Naive thymus-derived CD4-positive, alpha-beta T cell (primary cell): Measurements from ENCODE around the gene HDDC2. TPM values are rescaled to one million over a fixed set of nuclear protein-coding genes. Genes with fewer than 3 reads are reported as not detected.

Experiments used
- ATAC-seq: fragments of 150-1000 bp; cut with Tn5 transposase; 2 replicates; pipeline ENCODE4 v1.10.0; 2021; ENCODE audit warnings: mild to moderate bottlenecking, moderate library complexity
- CTCF ChIA-PET: fragments of 350-600 bp; sonication (Branson Sonifier 250); formaldehyde crosslinking; loops from one replicate; lab custom pipeline; 2021; ENCODE audit warnings: antibody characterized with exemption; lab: Charles Lee
- POLR2A ChIA-PET: fragments of 350-600 bp; sonication (Branson Sonifier 250); formaldehyde crosslinking; loops from one replicate; lab custom pipeline; 2021; ENCODE audit warnings: antibody characterized with exemption, inconsistent platforms; lab: Charles Lee
- DNase-seq, 9 donors: peaks; one replicate each; pipeline versions ENCODE4 v3.0.0 to v3.0.0-alpha.2; 2020 to 2022; ENCODE audit warnings: mixed read lengths in 1 of 9
- H3K27ac ChIP-seq: one replicate; pipeline ENCODE4 v1.7.0; 2013; ENCODE audit warnings: mild to moderate bottlenecking, low read depth, low read length, moderate library complexity
- H3K27me3 ChIP-seq, 2 donors: one replicate each; pipeline ENCODE4 v1.7.0; 2013; ENCODE audit warnings: low read length in 2 of 2, mild to moderate bottlenecking in 2 of 2, moderate library complexity in 2 of 2; ENCODE audit not compliant: control insufficient read depth in 2 of 2, insufficient read depth in 2 of 2
- H3K36me3 ChIP-seq, 3 experiments: 1 replicate in 2 of 3; 2 replicates in 1 of 3; pipeline ENCODE4 v1.7.0; 2013; ENCODE audit warnings: low read length in 3 of 3, mild to moderate bottlenecking in 3 of 3, moderate library complexity in 1 of 3; ENCODE audit not compliant: insufficient read depth in 3 of 3, control insufficient read depth in 2 of 3
- H3K4me1 ChIP-seq, 2 donors: one replicate each; pipeline ENCODE4 v1.7.0; 2013; ENCODE audit warnings: low read length in 2 of 2, mild to moderate bottlenecking in 2 of 2, moderate library complexity in 1 of 2; ENCODE audit not compliant: control insufficient read depth in 2 of 2, insufficient read depth in 2 of 2
- H3K4me3 ChIP-seq: 2 replicates; pipeline ENCODE4 v1.7.0; 2013; ENCODE audit warnings: mild to moderate bottlenecking, low read length
- H3K9me3 ChIP-seq, 3 experiments: 1 replicate in 2 of 3; 2 replicates in 1 of 3; pipeline ENCODE4 v1.7.0; 2013; ENCODE audit warnings: low read length in 3 of 3; ENCODE audit not compliant: control insufficient read depth in 2 of 3
- H3K27ac Mint-ChIP-seq, 9 donors: one replicate each; pipeline ENCODE4 v1.8.0; 2020 to 2022; ENCODE audit warnings: mixed read lengths in 9 of 9, mild to moderate bottlenecking in 8 of 9, moderate library complexity in 5 of 9, inconsistent platforms in 2 of 9
- H3K27me3 Mint-ChIP-seq, 5 donors: one replicate each; pipeline ENCODE4 v1.8.0; 2021 to 2022; ENCODE audit warnings: mixed read lengths in 5 of 5, mild to moderate bottlenecking in 1 of 5
- H3K36me3 Mint-ChIP-seq, 5 donors: one replicate each; pipeline ENCODE4 v1.8.0; 2020 to 2022; ENCODE audit warnings: mixed read lengths in 5 of 5, mild to moderate bottlenecking in 3 of 5, inconsistent platforms in 1 of 5
- H3K4me1 Mint-ChIP-seq, 7 donors: one replicate each; pipeline ENCODE4 v1.8.0; 2020 to 2022; ENCODE audit warnings: mixed read lengths in 7 of 7, mild to moderate bottlenecking in 3 of 7, inconsistent platforms in 1 of 7
- H3K4me3 Mint-ChIP-seq, 10 donors: one replicate each; pipeline ENCODE4 v1.8.0; 2020 to 2022; ENCODE audit warnings: mild to moderate bottlenecking in 10 of 10, mixed read lengths in 10 of 10, moderate library complexity in 6 of 10, inconsistent platforms in 2 of 10
- H3K9me3 Mint-ChIP-seq, 11 donors: one replicate each; pipeline ENCODE4 v1.8.0; 2020 to 2022; ENCODE audit warnings: mixed read lengths in 11 of 11, mild to moderate bottlenecking in 4 of 11, inconsistent platforms in 1 of 11, moderate library complexity in 1 of 11
- intact Hi-C, 2 donors: fragments of 100-400 bp; cut with micrococcal nuclease; formaldehyde crosslinking; loops; one replicate each; pipeline ENCODE4 v1.15.1; 2023
- polyA plus RNA-seq, 2 donors: library from polyadenylated mRNA; unstranded; fragments of 300-500 nt; fragmentation: Illumina TruSeq; gene quantifications; one replicate each; pipeline ENCODE4 v1.2.3, GENCODE V29; 2021
- total RNA-seq, 6 experiments: library from RNA in 5 of 6; stranded (reverse) in 5 of 6; gene quantifications; 1 replicate in 5 of 6; 2 replicates in 1 of 6; pipeline ENCODE4 v1.2.3 and lab custom pipeline; 2021 to 2026

The HDDC2 gene, protein sequence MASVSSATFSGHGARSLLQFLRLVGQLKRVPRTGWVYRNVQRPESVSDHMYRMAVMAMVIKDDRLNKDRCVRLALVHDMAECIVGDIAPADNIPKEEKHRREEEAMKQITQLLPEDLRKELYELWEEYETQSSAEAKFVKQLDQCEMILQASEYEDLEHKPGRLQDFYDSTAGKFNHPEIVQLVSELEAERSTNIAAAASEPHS
- total RNA-seq (10 to 100 TPM; 33.4 to 58.5 (median 54.8) TPM), polyA plus RNA-seq (100 to 1,000 TPM; 116 TPM), total RNA-seq (lab: John Stamatoyannopoulos, UW) (10.8 reads per million, percentile 37 among the genes with 10 or more reads in this experiment)

DNA sequence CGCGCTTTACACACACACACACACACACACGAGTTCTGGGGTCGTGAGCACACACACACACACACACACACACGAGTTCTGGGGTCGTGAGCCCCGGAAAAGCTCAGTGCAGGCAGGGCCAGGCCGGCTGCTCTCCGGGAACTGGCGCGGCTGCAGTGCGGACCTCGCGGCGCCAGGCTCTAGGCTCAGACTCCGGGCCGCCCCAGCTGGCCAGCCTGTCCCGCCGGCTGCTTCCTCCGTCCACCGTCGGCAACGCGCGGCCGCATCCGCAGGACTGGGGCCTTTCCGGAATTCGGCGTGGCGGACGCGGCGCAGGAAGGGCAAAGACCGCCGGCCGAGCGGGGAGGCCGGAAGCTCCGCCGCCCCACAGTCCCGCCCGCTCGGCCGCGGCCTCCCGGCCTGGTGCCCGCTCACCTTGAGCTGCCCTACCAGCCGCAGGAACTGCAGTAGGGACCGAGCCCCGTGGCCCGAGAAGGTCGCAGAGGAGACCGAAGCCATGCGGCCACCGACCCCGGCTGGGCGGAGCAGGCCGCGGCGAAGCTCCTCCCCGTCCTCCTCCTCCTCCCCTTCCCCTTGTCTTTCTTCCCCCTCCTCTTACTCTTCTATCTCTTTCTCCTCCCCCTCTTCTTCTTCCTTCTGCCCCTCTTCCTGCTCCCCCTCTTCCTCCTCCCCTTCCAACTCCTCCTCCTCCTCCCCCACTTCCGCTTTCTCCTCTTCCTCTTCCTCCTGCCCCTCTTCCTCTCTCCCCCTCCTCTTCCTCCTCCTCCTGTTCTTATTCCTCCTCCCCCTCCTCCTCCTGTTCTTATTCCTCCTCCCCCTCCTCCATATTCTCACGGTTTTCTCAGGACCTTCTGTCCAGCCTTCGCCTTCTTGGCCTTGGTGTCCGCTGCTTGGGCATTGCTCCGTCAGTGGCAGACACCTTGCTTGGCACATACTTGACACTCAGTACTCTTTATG, at the start of gene HDDC2:
Gene HDDC2, minus strand, starts transcription at position 533 of the 957 bp plus-strand sequence. Its CDS starts 35 bp downstream, at position 498.
- CTCF ChIA-PET: interaction anchor here (1.2 to 2.3 kb wide), 2 partner anchors 9 to 455 kb away, joined by 4 to 5 read pairs; no protein-coding TSS in a partner anchor

DNA sequence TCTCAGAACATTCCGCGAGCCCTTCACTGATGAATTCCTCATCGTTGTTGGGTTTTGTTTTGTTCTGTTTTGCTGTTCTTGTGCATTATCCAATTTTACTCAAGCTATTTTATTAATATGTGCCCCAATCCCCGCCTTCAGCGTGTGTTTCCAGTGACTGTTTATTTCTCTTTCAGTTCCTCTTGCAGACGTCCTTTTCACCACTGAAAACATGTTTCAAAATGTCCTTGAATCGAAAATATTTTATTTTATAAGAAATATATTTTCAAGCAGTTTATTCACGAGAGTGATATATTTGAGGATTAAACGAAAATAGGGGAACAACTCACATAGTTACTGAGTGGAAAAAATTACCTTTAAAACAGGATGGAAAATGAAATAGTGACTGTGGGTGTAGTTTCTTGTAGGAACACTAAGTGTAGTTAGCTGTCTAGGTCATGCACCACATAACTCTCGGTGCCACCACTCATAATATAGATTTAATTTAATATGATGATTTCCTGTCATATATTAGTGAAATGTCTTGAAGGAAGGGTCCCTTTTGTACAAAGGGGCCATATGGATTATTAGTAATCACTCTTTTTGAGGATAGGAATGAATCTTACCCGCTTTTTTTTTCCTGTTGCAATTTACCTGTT, 45.3 kb upstream of the HDDC2 start:
- ChIA-PET CTCF (no interaction called here), POLR2A (no interaction called here)
- Mint-ChIP-seq H3K9me3 (no peaks in the 10 kb centered on the region), H3K4me3 (no peak overlapping the region), H3K27me3 (peaks cover 0 to 15% (median 4%) of the 10 kb centered on the region in 5 donors), H3K27ac (no peak overlapping the region), H3K36me3 (no peaks in the 10 kb centered on the region), H3K4me1 (no peaks in the 10 kb centered on the region)
- ATAC-seq: no peak
- Histone ChIP-seq H3K9me3 (no peaks in the 10 kb centered on the region), H3K4me1 (no peaks in the 10 kb centered on the region), H3K36me3 (no peaks in the 10 kb centered on the region), H3K4me3 (no peak overlapping the region), H3K27me3 (no peaks in the 10 kb centered on the region), H3K27ac (no peak overlapping the region)
- intact Hi-C loops: no loop called here
- no peak for DNase-seq

More for the DNA sequence above, at the start of gene HDDC2:
- peak; percentile 66 for ATAC-seq
- peak within 1 kb of the TSS; percentile 76 for H3K27ac ChIP-seq
- H3K36me3 Mint-ChIP-seq: peaks cover 19 to 34% (median 24%) of the 10 kb centered on the region in 5 donors
- DNase-seq: peak; percentile 23 to 66 (median 33)
- peaks cover 0 to 3% (median 0%) of the 10 kb centered on the region in 11 donors for H3K9me3 Mint-ChIP-seq
- peaks cover 25 to 34% of the 10 kb centered on the region in 2 donors for H3K4me1 ChIP-seq
- H3K27me3 ChIP-seq: no peaks in the 10 kb centered on the region
- POLR2A ChIA-PET: interaction anchor here (0.6 to 3.5 kb wide), 11 partner anchors 8 to 995 kb away, joined by 3 to 23 read pairs (median 4); partner anchors contain the start of genes HEY2, HINT3, NCOA7 and TRMT11
- H3K9me3 ChIP-seq: no peaks in the 10 kb centered on the region
- H3K4me3 Mint-ChIP-seq: peak within 1 kb of the TSS; percentile 83 to 95 (median 92)
- H3K27ac Mint-ChIP-seq: peak within 1 kb of the TSS; percentile 64 to 95 (median 92)
- peak within 1 kb of the TSS; percentile 61 for H3K4me3 ChIP-seq
- H3K36me3 ChIP-seq: peaks cover 0 to 17% (median 0%) of the 10 kb centered on the region in 3 experiments
- intact Hi-C loops: loop anchor here (1.0 to 10.0 kb wide), 13 partner anchors 149 to 1966 kb away; partner anchors contain the start of genes CENPW (in 2 of the 2), HINT3 (in 2 of the 2), RNF146 (in 2 of the 2) and TPD52L1 (in 2 of the 2)
- peaks cover 43 to 65% (median 63%) of the 10 kb centered on the region in 7 donors for H3K4me1 Mint-ChIP-seq
- H3K27me3 Mint-ChIP-seq: peaks cover 0 to 29% (median 0%) of the 10 kb centered on the region in 5 donors

DNA sequence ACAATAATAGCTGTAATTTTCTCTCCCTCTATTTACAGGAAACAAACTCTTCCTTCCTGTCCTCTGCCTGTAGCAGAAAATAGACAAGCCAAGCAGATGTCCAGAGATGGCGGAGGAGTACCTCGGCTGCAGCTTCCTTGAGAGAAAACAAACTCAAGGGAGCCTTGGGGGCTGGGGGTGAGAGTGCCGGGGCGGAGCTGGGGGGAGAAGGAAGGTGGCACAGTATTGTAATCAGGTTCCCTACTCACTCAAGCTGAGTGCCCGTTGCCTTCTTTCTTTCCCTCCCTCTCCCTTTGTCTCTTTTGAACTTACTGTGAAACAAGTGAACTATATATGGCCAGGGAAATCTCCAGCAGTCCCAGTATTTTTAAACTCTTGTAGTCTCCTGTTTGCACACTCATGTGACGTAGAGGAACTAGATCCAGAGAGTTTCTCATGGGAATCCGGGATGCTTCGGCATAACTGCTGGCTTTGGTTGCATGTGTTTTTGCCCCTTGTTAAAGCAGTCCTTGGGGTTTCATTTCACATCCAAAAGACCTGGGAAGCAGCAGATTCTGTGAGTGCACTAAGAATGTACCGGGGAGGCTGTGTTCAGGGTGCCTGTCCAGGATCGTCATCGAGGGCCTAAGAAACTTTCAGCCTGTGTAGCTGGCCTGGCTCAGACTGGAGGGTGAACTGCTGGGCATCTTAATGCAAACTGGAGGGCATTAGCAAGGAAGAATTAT, 44.6 kb upstream of the HDDC2 start:
- POLR2A ChIA-PET: no interaction called here
- H3K9me3 Mint-ChIP-seq: no peaks in the 10 kb centered on the region
- Histone ChIP-seq H3K27me3 (no peaks in the 10 kb centered on the region), H3K36me3 (no peaks in the 10 kb centered on the region), H3K4me3 (no peak overlapping the region), H3K4me1 (no peaks in the 10 kb centered on the region), H3K9me3 (no peaks in the 10 kb centered on the region), H3K27ac (no peak overlapping the region)
- H3K27me3 Mint-ChIP-seq: peaks cover 0 to 15% (median 4%) of the 10 kb centered on the region in 5 donors
- intact Hi-C loops: no loop called here
- H3K4me3 Mint-ChIP-seq: peak overlapping the region in 1 of 10 donors; percentile 21
- H3K36me3 Mint-ChIP-seq: no peaks in the 10 kb centered on the region
- CTCF ChIA-PET: no interaction called here
- ATAC-seq (no peak), DNase-seq (no peak)
- peak overlapping the region in 1 of 9 donors; percentile 37 for H3K27ac Mint-ChIP-seq
- no peaks in the 10 kb centered on the region for H3K4me1 Mint-ChIP-seq

DNA sequence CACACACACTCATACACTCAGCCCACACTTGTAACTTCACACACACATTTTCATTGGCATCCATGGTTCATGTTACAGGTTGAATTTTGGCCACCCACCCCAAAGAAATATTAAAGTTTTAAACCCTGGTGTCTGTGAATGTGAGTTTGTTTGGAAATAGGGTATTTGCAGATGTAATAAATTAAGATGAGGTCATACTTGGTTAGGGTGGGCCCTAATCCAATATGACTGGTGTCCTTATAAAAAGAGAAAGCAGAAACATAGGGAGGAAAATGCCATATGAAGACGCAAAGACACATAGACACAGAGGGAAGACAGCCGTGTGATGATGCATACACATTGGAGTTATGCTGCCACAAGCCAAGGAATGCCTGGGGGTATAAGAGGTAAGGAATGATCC, 39.7 kb upstream of the HDDC2 start:
- no peaks in the 10 kb centered on the region for H3K27me3 ChIP-seq
- Mint-ChIP-seq H3K4me1 (no peaks in the 10 kb centered on the region), H3K36me3 (no peaks in the 10 kb centered on the region), H3K9me3 (peaks cover 0 to 2% (median 0%) of the 10 kb centered on the region in 11 donors), H3K4me3 (no peak overlapping the region), H3K27ac (no peak overlapping the region), H3K27me3 (peaks cover 13 to 20% (median 15%) of the 10 kb centered on the region in 5 donors)
- intact Hi-C loops: no loop called here
- CTCF ChIA-PET: no interaction called here
- DNase-seq (no peak), ATAC-seq (no peak)
- H3K9me3 ChIP-seq: no peaks in the 10 kb centered on the region
- H3K4me3 ChIP-seq: no peak overlapping the region
- POLR2A ChIA-PET: no interaction called here
- no peaks in the 10 kb centered on the region for H3K36me3 ChIP-seq
- H3K4me1 ChIP-seq: no peaks in the 10 kb centered on the region
- H3K27ac ChIP-seq: no peak overlapping the region

DNA sequence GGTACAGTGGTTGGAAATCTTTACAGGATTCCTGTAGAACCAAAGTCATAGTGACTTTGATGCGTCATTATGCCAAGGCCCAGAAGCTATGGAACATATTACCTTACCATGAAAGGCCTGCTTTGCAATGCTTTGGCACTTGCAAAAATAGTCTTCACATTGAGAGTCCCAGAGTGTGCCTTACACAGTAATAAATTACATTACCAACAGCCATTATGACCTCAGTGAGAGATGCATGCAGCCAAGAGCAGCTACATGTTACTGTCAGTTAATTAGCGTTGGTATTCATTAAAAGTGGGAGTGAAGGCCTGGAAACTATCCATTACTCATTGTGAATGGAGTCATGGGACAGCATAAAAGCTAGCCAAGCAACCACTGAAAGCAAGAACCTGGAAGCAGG, 39.2 kb upstream of the HDDC2 start:
- Histone ChIP-seq H3K4me3 (no peak overlapping the region), H3K4me1 (no peaks in the 10 kb centered on the region), H3K27me3 (no peaks in the 10 kb centered on the region), H3K27ac (no peak overlapping the region), H3K9me3 (no peaks in the 10 kb centered on the region), H3K36me3 (no peaks in the 10 kb centered on the region)
- Mint-ChIP-seq H3K27me3 (peaks cover 15 to 22% (median 18%) of the 10 kb centered on the region in 5 donors), H3K4me3 (no peak overlapping the region), H3K9me3 (peaks cover 0 to 2% (median 0%) of the 10 kb centered on the region in 11 donors), H3K36me3 (no peaks in the 10 kb centered on the region), H3K27ac (no peak overlapping the region), H3K4me1 (no peaks in the 10 kb centered on the region)
- CTCF ChIA-PET: no interaction called here
- POLR2A ChIA-PET: no interaction called here
- intact Hi-C loops: no loop called here
- ATAC-seq (no peak), DNase-seq (no peak)
